H1 (cell line): ENCODE results near the gene SPTBN1. TPM values are rescaled to one million over a fixed set of nuclear protein-coding genes. Genes with fewer than 3 reads are reported as not detected.

Source experiments
- CTCF ChIA-PET: fragments of 300-600 bp; sonication (Branson Sonifier 250); formaldehyde crosslinking; loops from one replicate; lab custom pipeline; 2021; ENCODE audit not compliant: partially characterized antibody; lab: Charles Lee
- POLR2A ChIA-PET: fragments of 300-600 bp; sonication (Branson Sonifier 250); formaldehyde crosslinking; loops from one replicate; lab custom pipeline; 2021; ENCODE audit warnings: inconsistent platforms; ENCODE audit not compliant: partially characterized antibody; lab: Charles Lee
- DNase-seq, 2 experiments: peaks; one replicate each; pipeline versions ENCODE4 v3.0.0 to v3.0.0-alpha.2; 2010 to 2022; ENCODE audit warnings: low spot score in 2 of 2, low read depth in 1 of 2, mixed read lengths in 1 of 2
- FAIRE-seq: peaks from 2 replicates; lab custom pipeline; 2011; peaks lifted over from hg19 to GRCh38; lab: Jason Lieb, UNC
- H2AFZ ChIP-seq: 2 replicates; pipeline ENCODE4 v1.8.1; 2012; ENCODE audit warnings: low read length, inconsistent platforms
- H2AK5ac ChIP-seq: 2 replicates; pipeline ENCODE4 v1.6.1; 2013; ENCODE audit warnings: low read depth, low read length
- H2BK120ac ChIP-seq: replicated peaks from 2 replicates; pipeline ENCODE3; 2013; ENCODE audit warnings: low read depth, low read length, inconsistent platforms
- H2BK12ac ChIP-seq: 2 replicates; pipeline ENCODE4 v1.6.1; 2013; ENCODE audit warnings: low read depth, low read length
- H2BK15ac ChIP-seq: 2 replicates; pipeline ENCODE4 v1.6.1; 2013; ENCODE audit warnings: low read length
- H2BK20ac ChIP-seq: 2 replicates; pipeline ENCODE4 v1.6.1; 2013; ENCODE audit warnings: low read length
- H2BK5ac ChIP-seq: 2 replicates; pipeline ENCODE4 v1.6.1; 2013; ENCODE audit warnings: low read depth, low read length
- H3K14ac ChIP-seq: 2 replicates; pipeline ENCODE4 v1.6.1; 2013; ENCODE audit warnings: inconsistent platforms; ENCODE audit not compliant: insufficient read length
- H3K18ac ChIP-seq: 2 replicates; pipeline ENCODE4 v1.6.1; 2013; ENCODE audit warnings: low read length; ENCODE audit errors: extremely low read depth
- H3K23ac ChIP-seq: 2 replicates; pipeline ENCODE4 v1.6.1; 2013; ENCODE audit warnings: inconsistent platforms; ENCODE audit not compliant: insufficient read length
- H3K23me2 ChIP-seq: 2 replicates; pipeline ENCODE4 v1.6.1; 2013; ENCODE audit warnings: low read depth, low read length
- H3K27ac ChIP-seq: 2 replicates; pipeline ENCODE4 v1.6.1; 2011; ENCODE audit warnings: low read depth, low read length, inconsistent platforms
- H3K27me3 ChIP-seq, 4 experiments: replicated peaks in 1 of 4; 1 replicate in 1 of 4; 2 replicates in 3 of 4; pipeline versions ENCODE4 v1.6.1 to v1.8.1; 2011 to 2013; ENCODE audit warnings: low read length in 3 of 4, mild to moderate bottlenecking in 3 of 4, inconsistent platforms in 2 of 4, mixed read lengths in 2 of 4, moderate library complexity in 1 of 4; ENCODE audit not compliant: control insufficient read depth in 3 of 4, insufficient read depth in 3 of 4; ENCODE audit errors: extremely low read depth in 1 of 4
- H3K36me3 ChIP-seq, 4 experiments: 2 replicates each; pipeline versions ENCODE4 v1.6.1 to v1.8.1; 2011 to 2013; ENCODE audit warnings: mild to moderate bottlenecking in 4 of 4, low read length in 3 of 4, moderate library complexity in 2 of 4, control low read depth in 1 of 4, inconsistent platforms in 1 of 4; ENCODE audit not compliant: insufficient read depth in 4 of 4, control insufficient read depth in 2 of 4
- H3K4ac ChIP-seq: replicated peaks from 2 replicates; pipeline ENCODE3; 2013; ENCODE audit warnings: low read length, low read depth, mixed read lengths, inconsistent platforms; ENCODE audit not compliant: insufficient read length
- H3K4me1 ChIP-seq, 4 experiments: replicated peaks in 1 of 4; 1 replicate in 1 of 4; 2 replicates in 3 of 4; pipeline versions ENCODE4 v1.6.1 to v1.8.1; 2011 to 2013; ENCODE audit warnings: low read length in 3 of 4, inconsistent platforms in 2 of 4, mixed read lengths in 1 of 4; ENCODE audit not compliant: insufficient read depth in 4 of 4, control insufficient read depth in 3 of 4
- H3K4me2 ChIP-seq, 2 experiments: 2 replicates each; pipeline versions ENCODE4 v1.6.1 to v1.8.1; 2011 to 2013; ENCODE audit warnings: low read depth in 2 of 2, low read length in 2 of 2, control low read depth in 1 of 2, inconsistent platforms in 1 of 2, mild to moderate bottlenecking in 1 of 2; ENCODE audit not compliant: insufficient read depth in 1 of 2
- H3K4me3 ChIP-seq, 4 experiments: fragments of 200-600, 300-600 bp in 1 of 4; sonication (generic), shearing (Covaris generic), sonication (Bioruptor Twin) in 1 of 4; 2 replicates each; pipeline versions ENCODE4 v1.5.1 to v1.8.1; 2011 to 2016; ENCODE audit warnings: low read length in 4 of 4, low read depth in 3 of 4, control low read depth in 2 of 4, inconsistent platforms in 2 of 4, mild to moderate bottlenecking in 2 of 4, mixed read lengths in 1 of 4, moderate library complexity in 1 of 4; ENCODE audit not compliant: insufficient read depth in 2 of 4; ENCODE audit errors: extremely low read depth in 1 of 4
- H3K56ac ChIP-seq: replicated peaks from 2 replicates; pipeline ENCODE3; 2013; ENCODE audit warnings: low read depth, mild to moderate bottlenecking, mixed read lengths, low read length, inconsistent platforms; ENCODE audit not compliant: insufficient read length
- H3K79me1 ChIP-seq: 2 replicates; pipeline ENCODE4 v1.6.1; 2013; ENCODE audit warnings: low read depth, low read length, control low read depth
- H3K79me2 ChIP-seq, 2 experiments: 2 replicates each; pipeline versions ENCODE4 v1.6.1 to v1.8.1; 2012 to 2013; ENCODE audit warnings: low read length in 2 of 2, mild to moderate bottlenecking in 2 of 2, inconsistent platforms in 1 of 2; ENCODE audit not compliant: insufficient read depth in 2 of 2, control insufficient read depth in 1 of 2
- H3K9ac ChIP-seq, 4 experiments: replicated peaks in 1 of 4; 1 replicate in 1 of 4; 2 replicates in 3 of 4; pipeline versions ENCODE4 v1.6.1 to v1.8.1; 2011 to 2013; ENCODE audit warnings: low read depth in 3 of 4, low read length in 3 of 4, control low read depth in 2 of 4, mild to moderate bottlenecking in 2 of 4, moderate library complexity in 2 of 4, inconsistent platforms in 1 of 4; ENCODE audit errors: extremely low read depth in 1 of 4
- H3K9me3 ChIP-seq, 2 experiments: 2 replicates each; pipeline versions ENCODE4 v1.6.1 to v1.8.1; 2012 to 2013; ENCODE audit warnings: mild to moderate bottlenecking in 2 of 2, moderate library complexity in 2 of 2, control low read depth in 1 of 2, inconsistent platforms in 1 of 2, low read depth in 1 of 2, low read length in 1 of 2, mixed read lengths in 1 of 2; ENCODE audit not compliant: insufficient read depth in 2 of 2
- H4K20me1 ChIP-seq, 2 experiments: replicated peaks in 1 of 2; 2 replicates each; pipeline versions ENCODE3 to v1.8.1; 2011 to 2013; ENCODE audit warnings: inconsistent platforms in 2 of 2, low read length in 2 of 2, mild to moderate bottlenecking in 1 of 2; ENCODE audit not compliant: insufficient read depth in 2 of 2, control insufficient read depth in 1 of 2
- H4K5ac ChIP-seq: 2 replicates; pipeline ENCODE4 v1.6.1; 2013; ENCODE audit warnings: low read length, low read depth, mixed read lengths, inconsistent platforms; ENCODE audit not compliant: insufficient read length
- H4K8ac ChIP-seq: 2 replicates; pipeline ENCODE4 v1.8.0; 2013; ENCODE audit warnings: mild to moderate bottlenecking, moderate library complexity, low read length, inconsistent platforms; ENCODE audit not compliant: insufficient read depth; ENCODE audit errors: extremely low read depth
- H4K91ac ChIP-seq: replicated peaks from 2 replicates; pipeline ENCODE3; 2013; ENCODE audit warnings: low read length, mixed read lengths, inconsistent platforms; ENCODE audit not compliant: insufficient read length
- CTBP2 ChIP-seq: IDR thresholded peaks from 2 replicates; pipeline ENCODE4 v1.7.0; 2011; ENCODE audit warnings: borderline replicate concordance, mild to moderate bottlenecking, moderate library complexity, mixed read lengths, low read length; ENCODE audit not compliant: insufficient read depth, insufficient read length
- HDAC2 ChIP-seq, 2 experiments: fragments of 300-600 bp in 1 of 2; sonication (generic) in 1 of 2; IDR thresholded peaks; 2 replicates each; pipeline ENCODE4 v1.6.1; 2011 to 2012; ENCODE audit warnings: low read depth in 2 of 2, low read length in 2 of 2, mild to moderate bottlenecking in 2 of 2, moderate library complexity in 2 of 2, borderline replicate concordance in 1 of 2, inconsistent platforms in 1 of 2
- MAFK ChIP-seq: IDR thresholded peaks from 2 replicates; pipeline ENCODE4 v1.6.1; 2012; ENCODE audit warnings: low read depth, mild to moderate bottlenecking, improper control_type of control experiment, low read length
- POU5F1 ChIP-seq: IDR thresholded peaks from 2 replicates; pipeline ENCODE4 v1.6.1; 2011; ENCODE audit warnings: low read depth, mild to moderate bottlenecking, low read length, moderate library complexity
- SIRT6 ChIP-seq: IDR thresholded peaks from one replicate; pipeline ENCODE4 v1.7.1; 2012; ENCODE audit warnings: low read length, inconsistent platforms
- SP4 ChIP-seq: IDR thresholded peaks from 2 replicates; pipeline ENCODE4 v1.6.1; 2012; ENCODE audit warnings: low read length, inconsistent platforms
- WGBS, 2 experiments: shearing (Covaris generic) in 1 of 2; methylation state at CpG; one replicate each; pipeline versions ENCODE4 v1.1.6 to v1.1.7; 2013 to 2015; ENCODE audit warnings: low lambda C conversion rate in 2 of 2, mixed read lengths in 2 of 2, inconsistent platforms in 1 of 2, low coverage in 1 of 2, missing lambda C conversion rate in 1 of 2; ENCODE audit not compliant: insufficient replicate concordance in 2 of 2, insufficient coverage in 1 of 2, insufficient read length in 1 of 2; ENCODE audit errors: extremely low coverage in 1 of 2, missing lambda C conversion rate in 1 of 2; 5-methylcytosine and 5-hydroxymethylcytosine counted together
- polyA plus RNA-seq, 7 experiments: library from polyadenylated mRNA; depleted of rRNA in 3 of 7; stranded (reverse) in 5 of 7; unstranded in 2 of 7; fragments of >200 nt in 5 of 7; fragments of 200-250 nt in 2 of 7; gene quantifications; 1 replicate in 5 of 7; 2 replicates in 1 of 7; 4 replicates in 1 of 7; pipeline versions ENCODE4 v1.2.1 to v1.2.3, GENCODE V29; 2011 to 2013; ENCODE audit warnings: missing spikeins in 2 of 7, mixed read lengths in 2 of 7
- total RNA-seq: library from RNA; stranded (reverse); fragmentation: NEBNext Ultra II Directional; extraction: Animal tissue kit (Norgen Biotek cat#: 25700); gene quantifications from 2 replicates; pipeline ENCODE4 v1.2.1, GENCODE V29; 2021
- TF ChIP-seq, protein P1 (sequence below), 3 experiments: IDR thresholded peaks; 1 replicate in 2 of 3; 2 replicates in 1 of 3; pipeline versions ENCODE4 v1.5.1 to v1.6.1; 2011; ENCODE audit warnings: low read length in 3 of 3, mild to moderate bottlenecking in 3 of 3, inconsistent platforms in 2 of 3, low read depth in 1 of 3, moderate library complexity in 1 of 3; ENCODE audit not compliant: insufficient read depth in 1 of 3; ENCODE audit errors: control extremely low read depth in 1 of 3

SPTBN1 gene
- total and polyA plus RNA-seq, 2 of the 8 experiments (the other 6 are each of a cell fraction or from before 2014, with no cell fraction given) = 31.8 to 180 TPM

DNA sequence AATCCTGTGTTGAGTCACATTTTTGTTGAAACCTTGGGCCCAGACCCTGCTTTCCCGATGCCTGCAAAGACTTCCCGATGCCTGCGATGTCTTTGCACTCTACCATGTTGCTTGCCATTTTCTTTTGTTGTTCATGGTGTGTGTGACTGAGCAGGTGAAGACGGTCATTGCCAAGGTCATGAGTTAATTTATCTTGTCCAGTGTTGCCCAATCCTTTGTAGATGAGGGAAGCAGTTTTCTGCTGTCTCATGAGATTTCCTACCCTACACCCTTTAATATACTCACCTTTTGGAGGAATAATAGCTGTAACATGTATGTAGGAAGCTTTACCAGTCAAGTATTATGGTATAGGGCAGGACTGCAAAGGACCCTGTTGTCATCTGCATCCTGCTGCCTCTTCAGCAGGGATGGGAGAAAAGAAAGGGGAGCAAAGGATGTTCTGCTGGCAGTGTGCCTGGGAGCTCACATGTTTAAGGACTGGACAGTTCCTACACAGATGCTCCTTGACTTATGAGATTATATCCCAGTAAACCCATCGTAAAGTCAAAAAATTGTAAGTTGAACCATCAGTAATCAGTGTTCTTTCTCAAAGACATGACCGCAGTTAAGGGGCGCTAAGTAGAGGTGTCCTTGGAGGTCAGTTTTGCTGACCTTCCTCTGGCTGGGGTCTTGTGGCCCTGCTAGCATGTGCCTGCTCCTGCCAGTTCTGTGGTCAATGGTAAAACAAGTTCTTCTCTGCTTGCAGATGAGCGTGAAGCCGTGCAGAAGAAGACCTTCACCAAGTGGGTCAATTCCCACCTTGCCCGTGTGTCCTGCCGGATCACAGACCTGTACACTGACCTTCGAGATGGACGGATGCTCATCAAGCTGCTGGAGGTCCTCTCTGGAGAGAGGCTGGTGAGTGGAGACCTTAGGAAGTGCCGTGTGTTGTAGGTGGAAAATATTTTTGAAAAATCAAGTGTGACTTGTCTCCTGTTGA lies 142.5 kb downstream of the SPTBN1 start:
- H3K56ac ChIP-seq = no peak overlapping the region
- H4K5ac ChIP-seq = no peak overlapping the region
- POLR2A ChIA-PET = interaction anchor here (2.1 kb wide), 1 partner anchor 40 kb away, joined by 5 read pairs; no protein-coding TSS in a partner anchor
- H3K36me3 ChIP-seq = peaks cover 0 to 13% (median 8%) of the 10 kb centered on the region in 4 experiments; a peak in 6 of 8 replicates
- no peak for DNase-seq
- H3K79me1 ChIP-seq = peaks cover 25% of the 10 kb centered on the region
- H3K27me3 ChIP-seq = no peaks in the 10 kb centered on the region
- H3K18ac ChIP-seq = no peak overlapping the region
- H2AK5ac ChIP-seq = no peak overlapping the region
- no peak overlapping the region for H3K14ac ChIP-seq
- no peak overlapping the region for H2BK15ac ChIP-seq
- H3K79me2 ChIP-seq = peaks cover 0 to 97% of the 10 kb centered on the region in 2 experiments; a peak in 3 of 4 replicates
- peaks cover 15 to 16% of the 10 kb centered on the region in 2 experiments for H4K20me1 ChIP-seq
- H3K9ac ChIP-seq = no peak overlapping the region
- H3K4me1 ChIP-seq = peaks cover 0 to 14% (median 1%) of the 10 kb centered on the region in 4 experiments; a peak in 3 of 7 replicates
- no peak overlapping the region for H2AFZ ChIP-seq
- H3K27ac ChIP-seq = no peak overlapping the region
- 96% methylated on average over 14 of the region's 14 CpGs; no CpG with 5 or more reads in 1 of the 2 experiments for WGBS, 2 experiments
- H2BK120ac ChIP-seq = no peak overlapping the region
- H3K23ac ChIP-seq = no peak overlapping the region
- no peaks in the 10 kb centered on the region for H3K23me2 ChIP-seq
- H2BK5ac ChIP-seq = no peak overlapping the region
- no peak overlapping the region for H2BK20ac ChIP-seq
- no peak overlapping the region for H3K4me3 ChIP-seq
- H2BK12ac ChIP-seq = no peak overlapping the region
- H4K91ac ChIP-seq = no peak overlapping the region
- no peaks in the 10 kb centered on the region for H3K9me3 ChIP-seq
- no peak overlapping the region for H3K4ac ChIP-seq
- H3K4me2 ChIP-seq = no peak overlapping the region
- FAIRE-seq = no peak
- CTCF ChIA-PET = interaction anchor here (0.6 to 1.5 kb wide), 3 partner anchors 67 to 491 kb away, joined by 3 to 4 read pairs (median 4); no protein-coding TSS in a partner anchor
- no peak overlapping the region; the same call in 1 of the 2 replicates for H4K8ac ChIP-seq
- TF ChIP-seq, protein P1, sequence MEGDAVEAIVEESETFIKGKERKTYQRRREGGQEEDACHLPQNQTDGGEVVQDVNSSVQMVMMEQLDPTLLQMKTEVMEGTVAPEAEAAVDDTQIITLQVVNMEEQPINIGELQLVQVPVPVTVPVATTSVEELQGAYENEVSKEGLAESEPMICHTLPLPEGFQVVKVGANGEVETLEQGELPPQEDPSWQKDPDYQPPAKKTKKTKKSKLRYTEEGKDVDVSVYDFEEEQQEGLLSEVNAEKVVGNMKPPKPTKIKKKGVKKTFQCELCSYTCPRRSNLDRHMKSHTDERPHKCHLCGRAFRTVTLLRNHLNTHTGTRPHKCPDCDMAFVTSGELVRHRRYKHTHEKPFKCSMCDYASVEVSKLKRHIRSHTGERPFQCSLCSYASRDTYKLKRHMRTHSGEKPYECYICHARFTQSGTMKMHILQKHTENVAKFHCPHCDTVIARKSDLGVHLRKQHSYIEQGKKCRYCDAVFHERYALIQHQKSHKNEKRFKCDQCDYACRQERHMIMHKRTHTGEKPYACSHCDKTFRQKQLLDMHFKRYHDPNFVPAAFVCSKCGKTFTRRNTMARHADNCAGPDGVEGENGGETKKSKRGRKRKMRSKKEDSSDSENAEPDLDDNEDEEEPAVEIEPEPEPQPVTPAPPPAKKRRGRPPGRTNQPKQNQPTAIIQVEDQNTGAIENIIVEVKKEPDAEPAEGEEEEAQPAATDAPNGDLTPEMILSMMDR (IDR thresholded peaks at IDR 0.05; ENCODE audit: control extremely low read depth in 1 of 3, insufficient read depth in 1 of 3, low read depth in 1 of 3, low read length in 3 of 3) = no peak
- TF ChIP-seq SIRT6 (no peak), MAFK (no peak), POU5F1 (no peak), SP4 (no peak), HDAC2 (IDR thresholded peaks at IDR 0.05; ENCODE audit: borderline replicate concordance in 1 of 2, low read depth in 2 of 2, low read length in 2 of 2) (no peak), CTBP2 (no peak)
